C1 segment of cervical spinal cord (tissue), 14 donors: ENCODE results near the gene DCLK1.
"Not testable (repeated sequence)": the region's sequence is repeated elsewhere in the genome, so short reads cannot be mapped to it uniquely, and the experiment has no call there.

ENCODE experiments used
- DNase-seq, 14 donors: peaks; one replicate each; lab custom pipeline; 2025; lab: John Stamatoyannopoulos, UW

Gene DCLK1

GRCh38 chr13:36086117-36086516 lies 45.1 kb downstream of the DCLK1 start:
- no peak for DNase-seq

GRCh38 chr13:36084131-36084530 lies 47.1 kb downstream of the DCLK1 start:
- no peak for DNase-seq

GRCh38 chr13:36082806-36083205 lies 48.4 kb downstream of the DCLK1 start:
- no peak for DNase-seq

GRCh38 chr13:36082396-36082795 lies 48.8 kb downstream of the DCLK1 start:
- DNase-seq, result no peak

- no peak for DNase-seq
These were observed 55.0 kb downstream of the DCLK1 start for GRCh38 chr13:36076211-36076610.

GRCh38 chr13:36074659-36075058 lies 56.5 kb downstream of the DCLK1 start:
- DNase-seq, result peak in 1 of 14 donors; percentile 2

- DNase-seq, result no peak
These were observed 58.8 kb downstream of the DCLK1 start for GRCh38 chr13:36072152-36072935.

GRCh38 chr13:36070504-36071192 lies 60.5 kb downstream of the DCLK1 start:
- not testable (repeated sequence) for DNase-seq

GRCh38 chr13:36069881-36070366 lies 61.3 kb downstream of the DCLK1 start:
- no peak for DNase-seq

- DNase-seq, result no peak
These were observed 62.2 kb downstream of the DCLK1 start for GRCh38 chr13:36068991-36069390.

GRCh38 chr13:36068566-36068965 lies 62.6 kb downstream of the DCLK1 start:
- no peak for DNase-seq

GRCh38 chr13:36067746-36068381 lies 63.3 kb downstream of the DCLK1 start:
- DNase-seq, result no peak

GRCh38 chr13:36062249-36062648 lies 68.9 kb downstream of the DCLK1 start:
- no peak for DNase-seq

- DNase-seq, result no peak
These were observed 69.6 kb downstream of the DCLK1 start for GRCh38 chr13:36061621-36062020.

GRCh38 chr13:36061054-36061453 lies 70.1 kb downstream of the DCLK1 start:
- no peak for DNase-seq

- peak in 2 of 14 donors; percentile 2 to 30 for DNase-seq
These were observed 71.9 kb downstream of the DCLK1 start for GRCh38 chr13:36059321-36059720.

GRCh38 chr13:36058116-36058515 lies 73.1 kb downstream of the DCLK1 start:
- DNase-seq, result peak in 3 of 14 donors; percentile 1 to 15 (median 10)

GRCh38 chr13:36057547-36057946 lies 73.6 kb downstream of the DCLK1 start:
- DNase-seq, result no peak

GRCh38 chr13:36057041-36057440 lies 74.1 kb downstream of the DCLK1 start:
- no peak for DNase-seq

GRCh38 chr13:36055366-36055765 lies 75.8 kb downstream of the DCLK1 start:
- DNase-seq, result no peak

- no peak for DNase-seq
These were observed 77.1 kb downstream of the DCLK1 start for GRCh38 chr13:36054041-36054440.

GRCh38 chr13:36051082-36051481 lies 80.1 kb downstream of the DCLK1 start:
- DNase-seq, result no peak
